RKO (cell line): ENCODE data around the gene RXFP1.

ENCODE experiments used
- DNase-seq: peaks from one replicate; pipeline ENCODE4 v3.0.0-alpha.2; 2016; ENCODE audit warnings: low spot score

Gene RXFP1

GRCh38 chr4:158541506-158541905 lies 19.8 kb downstream of the RXFP1 start:
- no peak for DNase-seq

- DNase-seq, result no peak
These were observed 21.5 kb downstream of the RXFP1 start for GRCh38 chr4:158543191-158543590.

- no peak for DNase-seq
These were observed 22.5 kb downstream of the RXFP1 start for GRCh38 chr4:158544141-158544540.

- DNase-seq, result no peak
These were observed 31.7 kb downstream of the RXFP1 start for GRCh38 chr4:158553364-158553763.

- DNase-seq, result no peak
These were observed 38.6 kb downstream of the RXFP1 start for GRCh38 chr4:158560284-158560683.

GRCh38 chr4:158566860-158567259 lies 45.2 kb downstream of the RXFP1 start:
- DNase-seq, result no peak

- no peak for DNase-seq
These were observed 50.1 kb downstream of the RXFP1 start for GRCh38 chr4:158571736-158572135.

- no peak for DNase-seq
These were observed 50.9 kb downstream of the RXFP1 start for GRCh38 chr4:158572608-158573007.

- DNase-seq, result peak; percentile 37
These were observed 56.8 kb downstream of the RXFP1 start for GRCh38 chr4:158578476-158578875.

- no peak for DNase-seq
These were observed 58.4 kb downstream of the RXFP1 start for GRCh38 chr4:158580064-158580463.

- no peak for DNase-seq
These were observed 59.5 kb downstream of the RXFP1 start for GRCh38 chr4:158581161-158581560.

- DNase-seq, result no peak
These were observed 65.2 kb downstream of the RXFP1 start for GRCh38 chr4:158586881-158587280.

- DNase-seq, result no peak
These were observed 66.6 kb downstream of the RXFP1 start for GRCh38 chr4:158588285-158588684.

- no peak for DNase-seq
These were observed 67.1 kb downstream of the RXFP1 start for GRCh38 chr4:158588777-158589176.

GRCh38 chr4:158590306-158590705 lies 68.6 kb downstream of the RXFP1 start:
- no peak for DNase-seq

GRCh38 chr4:158590824-158591223 lies 69.1 kb downstream of the RXFP1 start:
- DNase-seq, result no peak

- DNase-seq, result no peak
These were observed 76.4 kb downstream of the RXFP1 start for GRCh38 chr4:158597879-158598596.

GRCh38 chr4:158599150-158599549 lies 77.5 kb downstream of the RXFP1 start:
- no peak for DNase-seq

- DNase-seq, result no peak
These were observed 78.2 kb downstream of the RXFP1 start for GRCh38 chr4:158599765-158600498.

GRCh38 chr4:158604369-158604768 lies 82.7 kb downstream of the RXFP1 start:
- DNase-seq, result no peak

GRCh38 chr4:158605393-158605792 lies 83.7 kb downstream of the RXFP1 start:
- DNase-seq, result no peak

GRCh38 chr4:158606969-158607368 lies 85.3 kb downstream of the RXFP1 start:
- DNase-seq, result no peak

- no peak for DNase-seq
These were observed 87.4 kb downstream of the RXFP1 start for GRCh38 chr4:158609116-158609515.

- no peak for DNase-seq
These were observed 89.1 kb downstream of the RXFP1 start for GRCh38 chr4:158610790-158611189.
